ENCODE results near the gene SLC9C2. TPM values are rescaled to one million over a fixed set of nuclear protein-coding genes. Genes with fewer than 3 reads are reported as not detected.

The SLC9C2 gene
- total RNA-seq, 1 experiment from 2014 or later: not detected

GRCh38 chr1:173532237-173532636 is 70.6 kb downstream of the SLC9C2 start:
- Histone ChIP-seq H2BK12ac (ENCODE audit: insufficient read length, low read depth, low read length) (no peak overlapping the region), H2BK15ac (ENCODE audit: low read depth, low read length) (no peak overlapping the region), H2BK20ac (ENCODE audit: low read depth, low read length, poor library complexity, severe bottlenecking) (no peak overlapping the region), H3K79me2 (ENCODE audit: insufficient read depth, low read length) (no peaks in the 10 kb centered on the region), H3K27me3 (ENCODE audit: insufficient read depth, low read length) (no peaks in the 10 kb centered on the region), H3K9ac (ENCODE audit: extremely low read depth, insufficient read length, low read length) (no peak overlapping the region), H3K79me1 (ENCODE audit: insufficient read depth, low read depth, low read length, poor library complexity, severe bottlenecking) (no peaks in the 10 kb centered on the region), H3K56ac (ENCODE audit: insufficient read length, low read depth, low read length) (no peak overlapping the region), H3T11ph (ENCODE audit: low read length) (no peak overlapping the region), H2BK5ac (ENCODE audit: insufficient read length, low read length) (no peak overlapping the region), H4K8ac (replicated peaks; ENCODE audit: insufficient read length, low read depth, low read length) (no peak overlapping the region), H4K20me1 (ENCODE audit: control insufficient read depth, insufficient read depth, insufficient read length) (no peaks in the 10 kb centered on the region), H3K14ac (ENCODE audit: insufficient read depth, low read length) (no peak overlapping the region), H3K23me2 (ENCODE audit: insufficient read length, low read depth, low read length, poor library complexity, severe bottlenecking) (no peaks in the 10 kb centered on the region), H2BK120ac (ENCODE audit: low read depth, low read length, poor library complexity, severe bottlenecking) (no peak overlapping the region), H4K5ac (ENCODE audit: insufficient read length, low read depth, low read length) (no peak overlapping the region), H2AK5ac (ENCODE audit: insufficient read length, low read length) (no peak overlapping the region), H3K18ac (ENCODE audit: insufficient read length, low read depth, low read length) (no peak overlapping the region), H2AFZ (ENCODE audit: low read length) (no peak overlapping the region), H3K23ac (ENCODE audit: insufficient read length, low read depth, low read length) (no peak overlapping the region), H3K9me3 (ENCODE audit: control insufficient read depth, low read depth, low read length) (no peaks in the 10 kb centered on the region), H3K27ac (ENCODE audit: insufficient read length, low read depth, low read length) (no peak overlapping the region), H3K4ac (ENCODE audit: low read depth, low read length) (no peak overlapping the region), H3K4me1 (ENCODE audit: insufficient read depth, low read length) (peaks cover 6% of the 10 kb centered on the region; the same call in 1 of the 2 replicates), H4K91ac (ENCODE audit: insufficient read length, low read depth, low read length) (no peak overlapping the region), H3K4me2 (ENCODE audit: insufficient read depth, insufficient read length, low read length) (no peak overlapping the region)
- Mint-ChIP-seq H3K9me3 (no peaks in the 10 kb centered on the region), H3K27ac (no peak overlapping the region), H3K4me3 (no peak overlapping the region), H3K36me3 (ENCODE audit: insufficient read depth in 1 of 3, low read depth in 3 of 3) (no peaks in the 10 kb centered on the region), H3K4me1 (peaks cover 24 to 31% of the 10 kb centered on the region in 2 experiments), H3K27me3 (ENCODE audit: low read depth) (no peaks in the 10 kb centered on the region)
- no peak for TF ChIP-seq CTCF (conservative IDR thresholded peaks at IDR 0.05)
- no peak for DNase-seq
